Measurements from ENCODE around the gene RAPGEF4.
A peak's percentile ranks its signal among the peaks of the same experiment; 100 is the strongest.

Gene RAPGEF4

GRCh38 chr2:173048897-173049661, 313.4 kb downstream of the RAPGEF4 start:
- DNase-seq, result no peak

GRCh38 chr2:173049831-173050230, 314.2 kb downstream of the RAPGEF4 start:
- DNase-seq, result no peak

GRCh38 chr2:173050684-173051083, 315.0 kb downstream of the RAPGEF4 start:
- DNase-seq, result no peak

- DNase-seq, result no peak
Measured at GRCh38 chr2:173051463-173052215, 316.0 kb downstream of the RAPGEF4 start.

GRCh38 chr2:173053043-173053699, 317.5 kb downstream of the RAPGEF4 start:
- no peak for DNase-seq

- DNase-seq, result no peak
Measured at GRCh38 chr2:173054466-173054865, 318.8 kb downstream of the RAPGEF4 start.

GRCh38 chr2:173056705-173057364, 321.2 kb downstream of the RAPGEF4 start:
- no peak for DNase-seq

- DNase-seq, result no peak
Measured at GRCh38 chr2:173058097-173058496, 322.5 kb downstream of the RAPGEF4 start.

- no peak for DNase-seq
Measured at GRCh38 chr2:173058673-173059072, 323.0 kb downstream of the RAPGEF4 start.

GRCh38 chr2:173059292-173059691, 323.6 kb downstream of the RAPGEF4 start:
- no peak for DNase-seq

- DNase-seq, result no peak
Measured at GRCh38 chr2:173059971-173060461, 324.4 kb downstream of the RAPGEF4 start.

GRCh38 chr2:173062801-173063200, 327.2 kb downstream of the RAPGEF4 start:
- no peak for DNase-seq

GRCh38 chr2:173064151-173064805, 328.6 kb downstream of the RAPGEF4 start:
- no peak for DNase-seq

- no peak for DNase-seq
Measured at GRCh38 chr2:173066887-173067676, 331.4 kb downstream of the RAPGEF4 start.

GRCh38 chr2:173075056-173075780, 339.6 kb downstream of the RAPGEF4 start:
- DNase-seq, result no peak

- peak; percentile 38 for DNase-seq
Measured at GRCh38 chr2:173075781-173076580, 340.3 kb downstream of the RAPGEF4 start, which contains the start of gene MAP3K20. TSS of gene MAP3K20 (plus strand) at chr2:173075846. CDS start at chr2:173091032, 15,186 bp downstream.

- peak; percentile 19 for DNase-seq
Measured at GRCh38 chr2:173076581-173077345, 341.1 kb downstream of the RAPGEF4 start.

GRCh38 chr2:173077506-173078177, 342.0 kb downstream of the RAPGEF4 start:
- DNase-seq, result no peak
